Heart left ventricle (tissue), 13 donors: ENCODE data around the gene CD72.

Experiments used
- CTCF ChIP-seq, 12 donors: fragments of 200-600 bp; sonication (generic) in 4 of 12; IDR thresholded peaks; one replicate each; pipeline versions ENCODE4 v1.5.0 to v1.8.0; 2018 to 2022; ENCODE audit warnings: antibody characterized with exemption in 12 of 12, mild to moderate bottlenecking in 5 of 12
- POLR2A ChIP-seq, 2 donors: fragments of 450-650 bp; IDR thresholded peaks; one replicate each; pipeline ENCODE4 v1.6.1; 2017; ENCODE audit warnings: antibody characterized with exemption in 2 of 2, mild to moderate bottlenecking in 2 of 2, moderate library complexity in 2 of 2
- donor health status: ischemic (EF 13 %, LVEDD 7.1; RV severe dilation, severe dysfunction).
- donor health status: DM: no; HTN: yes; CAD: no.
- donor health status: DM: no; HTN: no; CAD: no.
- donor health status: ischemic (EF 25% LVEDD 6.9; RV normal size, moderate dysfunction).
- donor health status: ischemic (EF 25% LVEDD 5.7; RV mildly dilated, moderate dysfunction).
- donor health status: ischemic (EF 35%, LVEDD 5.7; RV mildly dilated, moderate dysfunction).
- donor health status: nonischemic (EF 11% LVEDD 7.7; RV severe dilation, severe dysfunction).
- donor health status: DM: yes; HTN: yes; CAD: no.
- donor health status: PGD.
- donor health status: ischemic (EF 29% LVEDD 5.4; RV normal size, mild dysfunction).
- donor health status: nonischemic (EF 23%, LVEDD 6.1; RV moderate dilation, normal function).

DNA sequence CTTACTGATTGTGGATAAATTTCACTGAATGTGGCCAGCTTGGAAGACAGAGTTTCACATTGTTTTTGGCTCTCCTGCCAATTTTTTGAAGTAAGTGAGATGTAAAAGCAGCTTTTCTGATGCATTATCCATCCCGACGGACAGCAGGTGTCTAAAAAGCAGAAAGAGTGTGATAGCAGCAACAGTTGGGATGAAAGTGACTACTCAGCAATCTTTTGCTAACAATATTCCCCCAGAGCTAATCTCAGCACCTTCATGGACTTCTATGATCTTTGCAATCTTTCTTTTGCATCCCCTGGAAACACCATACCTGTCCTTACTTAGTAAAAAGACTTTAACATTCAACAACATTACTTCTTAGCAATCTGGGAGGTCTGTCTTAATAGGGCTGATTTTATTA is 5.4 kb downstream of the CD72 start:
- no peak for TF ChIP-seq POLR2A (IDR thresholded peaks at IDR 0.05)
- TF ChIP-seq CTCF (IDR thresholded peaks at IDR 0.05) = no peak
